ENCODE results near the gene RNF31. TPM values are rescaled to one million over a fixed set of nuclear protein-coding genes. Genes with fewer than 3 reads are reported as not detected.

The RNF31 gene
- polyA plus RNA-seq, 1 of the 3 experiments (the other 2 are of a cell fraction): 19.2 TPM

DNA sequence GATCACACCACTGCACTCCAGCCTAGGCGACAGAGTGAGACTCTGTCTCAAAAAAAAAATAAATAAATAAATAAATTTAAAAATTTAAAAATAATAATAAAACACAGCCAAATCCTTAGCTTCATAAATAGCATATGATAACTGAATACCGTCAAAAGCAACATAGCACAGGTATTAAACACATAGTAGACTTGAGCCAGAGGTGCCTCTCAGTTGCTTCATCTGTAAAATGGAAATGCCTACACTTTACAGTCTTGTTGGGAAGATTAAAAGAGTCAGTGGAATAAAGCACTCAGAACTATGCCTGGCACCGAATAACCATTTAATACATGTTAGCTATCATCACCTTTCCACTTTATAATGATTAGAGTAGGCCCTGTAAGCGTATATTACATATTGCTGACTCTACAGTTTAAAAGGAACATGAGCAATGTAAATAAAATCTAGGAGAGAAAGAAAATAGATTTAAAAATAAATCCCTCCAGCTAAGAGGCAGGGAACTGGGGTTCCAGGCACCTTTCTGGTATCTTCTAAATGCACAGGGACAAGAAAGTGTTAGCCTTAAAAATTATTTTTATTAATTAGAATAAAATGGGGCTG, 40.5 kb upstream of the RNF31 start:
- no peaks in the 10 kb centered on the region for H3K79me2 ChIP-seq (ENCODE audit: insufficient read depth)
- POLR2A ChIA-PET: interaction anchor here (0.7 to 1.7 kb wide), 4 partner anchors 10 to 44 kb away, joined by 3 to 5 read pairs (median 4); no protein-coding TSS in a partner anchor

DNA sequence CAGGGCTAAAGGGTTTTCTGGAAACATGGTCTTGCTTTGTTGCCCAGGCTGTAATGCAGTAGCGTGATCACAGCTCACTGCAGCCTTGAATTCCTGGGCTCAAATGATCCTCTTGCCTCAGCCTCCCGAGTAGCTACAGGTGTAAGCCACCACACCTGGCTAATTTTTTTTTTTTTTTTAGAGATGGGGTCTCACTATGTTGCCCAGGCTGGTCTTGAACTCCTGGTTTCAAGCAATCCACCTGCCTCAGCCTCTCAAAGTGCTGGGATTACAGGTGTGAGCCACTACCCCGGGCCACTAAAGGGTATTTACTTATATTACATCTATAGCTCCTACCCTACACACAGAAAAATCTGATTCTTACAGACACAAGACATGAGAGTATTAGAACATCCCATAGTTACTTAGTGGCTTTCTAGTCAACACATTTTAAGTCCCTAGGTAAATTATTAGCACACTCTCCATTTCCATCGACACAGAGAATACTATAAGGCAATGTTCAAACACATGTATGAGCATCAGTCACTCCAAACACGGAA, 38.9 kb upstream of the RNF31 start:
- Histone ChIP-seq H2AFZ (ENCODE audit: low read depth) (0 out of 2 replicates have a peak overlapping the region, but pooled peaks have one; percentile 4), H3F3A (replicated peaks; ENCODE audit: insufficient read depth) (peaks cover 6% of the 10 kb centered on the region), H3K27me3 (ENCODE audit: insufficient read depth) (no peaks in the 10 kb centered on the region), H3K4me3 (ENCODE audit: low read depth in 2 of 2, low read length in 1 of 2) (peak overlapping the region in 1 of 2 experiments; percentile 24; a peak in 1 of 4 replicates), H3K79me2 (ENCODE audit: insufficient read depth) (no peaks in the 10 kb centered on the region), H3K9ac (no peak overlapping the region), H3K9me3 (no peaks in the 10 kb centered on the region), H3K9me2 (no peaks in the 10 kb centered on the region), H3K4me1 (ENCODE audit: control insufficient read depth in 1 of 2, insufficient read depth in 2 of 2, low read depth in 1 of 2, low read length in 1 of 2) (peaks cover 0 to 2% of the 10 kb centered on the region in 2 experiments; a peak in 1 of 4 replicates), H3K4me2 (no peak overlapping the region), H3K27ac (ENCODE audit: low read depth in 2 of 2, low read length in 1 of 2) (no peak overlapping the region), H4K20me1 (ENCODE audit: insufficient read depth) (no peaks in the 10 kb centered on the region), H3K36me3 (replicated peaks in 1 of 2; ENCODE audit: control insufficient read depth in 1 of 2, insufficient read depth in 2 of 2, low read length in 1 of 2) (peaks cover 0 to 4% of the 10 kb centered on the region in 2 experiments)
- 42% methylated on average over 5 of the region's 5 CpGs for WGBS (ENCODE audit: low lambda C conversion rate)
- no peak for DNase-seq
- TF ChIP-seq JUND (IDR thresholded peaks at IDR 0.05) (no peak), RCOR1 (IDR thresholded peaks at IDR 0.05; ENCODE audit: low read length) (no peak), MXI1 (IDR thresholded peaks at IDR 0.05; ENCODE audit: low read depth, low read length) (no peak)
- CTCF ChIA-PET: interaction anchor here (0.6 to 25.4 kb wide), 29 partner anchors 9 to 127 kb away, joined by 3 to 1159 read pairs (median 5); partner anchors contain the start of genes CARMIL3, CPNE6, EMC9 and IRF9
- POLR2A ChIA-PET: interaction anchor here (0.5 to 2.2 kb wide), 8 partner anchors 8 to 123 kb away, joined by 3 to 12 read pairs (median 5); partner anchors contain the start of genes CARMIL3, PCK2 and PSME1

More for the DNA sequence above, 40.5 kb upstream of the RNF31 start:
- no peaks in the 10 kb centered on the region for H4K20me1 ChIP-seq (ENCODE audit: insufficient read depth)
- H3K4me3 ChIP-seq (ENCODE audit: low read depth in 2 of 2, low read length in 1 of 2): no peak overlapping the region
- CTCF ChIA-PET: interaction anchor here (9.9 to 25.4 kb wide), 2 partner anchors 12 to 41 kb away, joined by 219 to 1159 read pairs; partner anchors contain the start of genes CARMIL3, CPNE6 and PCK2
- H3K4me2 ChIP-seq: no peak overlapping the region
- no peak overlapping the region for H3K9ac ChIP-seq
- no peaks in the 10 kb centered on the region for H3K9me3 ChIP-seq
- no peak for DNase-seq
- no peak overlapping the region for H2AFZ ChIP-seq (ENCODE audit: low read depth)
- no peak overlapping the region for H3K27ac ChIP-seq (ENCODE audit: low read depth in 2 of 2, low read length in 1 of 2)
- TF ChIP-seq JUND (IDR thresholded peaks at IDR 0.05) (no peak), EP300 (IDR thresholded peaks at IDR 0.05; ENCODE audit: borderline replicate concordance in 1 of 2, low read depth in 1 of 2, low read length in 1 of 2) (no peak), ZBTB33 (IDR thresholded peaks at IDR 0.05; ENCODE audit: borderline replicate concordance, low read depth) (no peak), RXRA (IDR thresholded peaks at IDR 0.05; ENCODE audit: borderline replicate concordance, low read depth) (no peak)
- H3K27me3 ChIP-seq (ENCODE audit: insufficient read depth): no peaks in the 10 kb centered on the region
- H3K4me1 ChIP-seq (ENCODE audit: control insufficient read depth in 1 of 2, insufficient read depth in 2 of 2, low read depth in 1 of 2, low read length in 1 of 2): no peaks in the 10 kb centered on the region; a peak in 1 of 4 replicates
- peaks cover 0 to 11% of the 10 kb centered on the region in 2 experiments for H3K36me3 ChIP-seq (replicated peaks in 1 of 2; ENCODE audit: control insufficient read depth in 1 of 2, insufficient read depth in 2 of 2, low read length in 1 of 2)
- no peaks in the 10 kb centered on the region for H3K9me2 ChIP-seq
- WGBS (ENCODE audit: low lambda C conversion rate): 85% methylated on average over 4 of the region's 4 CpGs
- peaks cover 4% of the 10 kb centered on the region for H3F3A ChIP-seq (replicated peaks; ENCODE audit: insufficient read depth)

Measured in SK-N-SH (cell line).